Measurements from ENCODE around the gene SYNE3.

The SYNE3 gene

GRCh38 chr14:95515596-95516552 lies 576 bp downstream of the SYNE3 start:
- Histone ChIP-seq H3K18ac (ENCODE audit: low read length) (no peak overlapping the region), H3K79me1 (ENCODE audit: low read length) (peaks cover 6% of the 10 kb centered on the region), H2AK5ac (ENCODE audit: low read length) (no peak overlapping the region), H3K23ac (ENCODE audit: low read length) (no peak overlapping the region), H3K4ac (ENCODE audit: low read depth, low read length) (no peak overlapping the region), H3K27ac (ENCODE audit: low read depth, low read length) (no peak overlapping the region), H3K27me3 (ENCODE audit: insufficient read depth, low read length) (no peaks in the 10 kb centered on the region), H4K8ac (ENCODE audit: low read depth, low read length) (no peak overlapping the region), H4K12ac (ENCODE audit: low read depth, low read length) (no peak overlapping the region), H2BK120ac (ENCODE audit: insufficient read depth, low read length, poor library complexity) (no peak overlapping the region), H3K9me3 (ENCODE audit: insufficient read depth, low read depth, low read length) (no peaks in the 10 kb centered on the region), H3K4me2 (ENCODE audit: low read length) (peak overlapping the region; percentile 65), H3K14ac (ENCODE audit: low read length) (no peak overlapping the region), H3K4me1 (ENCODE audit: control insufficient read depth in 1 of 2, insufficient read depth in 2 of 2, low read length in 2 of 2) (peaks cover 18 to 19% of the 10 kb centered on the region in 2 experiments), H3K9ac (ENCODE audit: low read length) (no peak overlapping the region), H2AFZ (ENCODE audit: insufficient read depth, low read length, poor library complexity) (peak overlapping the region; percentile 10), H2BK5ac (ENCODE audit: low read depth, low read length, poor library complexity) (no peak overlapping the region), H2BK12ac (ENCODE audit: low read length) (no peak overlapping the region), H3K4me3 (ENCODE audit: low read depth, low read length) (peak overlapping the region; percentile 47), H3K79me2 (ENCODE audit: control insufficient read depth, insufficient read depth, low read length, poor library complexity) (peaks cover 2% of the 10 kb centered on the region), H3K36me3 (ENCODE audit: control insufficient read depth in 1 of 2, insufficient read depth in 2 of 2, low read length in 2 of 2) (no peaks in the 10 kb centered on the region), H4K91ac (ENCODE audit: low read depth, low read length) (no peak overlapping the region)
- peak; percentile 72 to 78 for DNase-seq
- no CpG with 5 or more reads among the region's 50 CpGs for WGBS (ENCODE audit: extremely low coverage, insufficient coverage, insufficient read length)

GRCh38 chr14:95515080-95515489 lies 1.4 kb downstream of the SYNE3 start:
- H3K27ac ChIP-seq (ENCODE audit: low read depth, low read length) = no peak overlapping the region
- no peak overlapping the region for H3K4me3 ChIP-seq (ENCODE audit: low read depth, low read length)
- peaks cover 6% of the 10 kb centered on the region for H3K79me1 ChIP-seq (ENCODE audit: low read length)
- H3K14ac ChIP-seq (ENCODE audit: low read length) = no peak overlapping the region
- H3K27me3 ChIP-seq (ENCODE audit: insufficient read depth, low read length) = no peaks in the 10 kb centered on the region
- no peak overlapping the region for H2BK5ac ChIP-seq (ENCODE audit: low read depth, low read length, poor library complexity)
- no peak overlapping the region for H2AK5ac ChIP-seq (ENCODE audit: low read length)
- H4K91ac ChIP-seq (ENCODE audit: low read depth, low read length) = no peak overlapping the region
- H2BK120ac ChIP-seq (ENCODE audit: insufficient read depth, low read length, poor library complexity) = no peak overlapping the region
- H4K8ac ChIP-seq (ENCODE audit: low read depth, low read length) = no peak overlapping the region
- peaks cover 2% of the 10 kb centered on the region for H3K79me2 ChIP-seq (ENCODE audit: control insufficient read depth, insufficient read depth, low read length, poor library complexity)
- H2BK12ac ChIP-seq (ENCODE audit: low read length) = no peak overlapping the region
- no peak overlapping the region for H3K4ac ChIP-seq (ENCODE audit: low read depth, low read length)
- H2AFZ ChIP-seq (ENCODE audit: insufficient read depth, low read length, poor library complexity) = no peak overlapping the region
- WGBS (ENCODE audit: extremely low coverage, insufficient coverage, insufficient read length) = no CpG with 5 or more reads among the region's 9 CpGs
- no peak overlapping the region for H3K23ac ChIP-seq (ENCODE audit: low read length)
- H3K9me3 ChIP-seq (ENCODE audit: insufficient read depth, low read depth, low read length) = no peaks in the 10 kb centered on the region
- H3K9ac ChIP-seq (ENCODE audit: low read length) = no peak overlapping the region
- no peak overlapping the region for H4K12ac ChIP-seq (ENCODE audit: low read depth, low read length)
- no peak overlapping the region for H3K4me2 ChIP-seq (ENCODE audit: low read length)
- peaks cover 18 to 19% of the 10 kb centered on the region in 2 experiments for H3K4me1 ChIP-seq (ENCODE audit: control insufficient read depth in 1 of 2, insufficient read depth in 2 of 2, low read length in 2 of 2)
- DNase-seq = peak; percentile 55 to 82
- H3K36me3 ChIP-seq (ENCODE audit: control insufficient read depth in 1 of 2, insufficient read depth in 2 of 2, low read length in 2 of 2) = no peaks in the 10 kb centered on the region
- no peak overlapping the region for H3K18ac ChIP-seq (ENCODE audit: low read length)

GRCh38 chr14:95514131-95515079 lies 2.0 kb downstream of the SYNE3 start:
- Histone ChIP-seq H4K91ac (ENCODE audit: low read depth, low read length) (peak overlapping the region; percentile 58), H3K36me3 (ENCODE audit: control insufficient read depth in 1 of 2, insufficient read depth in 2 of 2, low read length in 2 of 2) (no peaks in the 10 kb centered on the region), H2AK5ac (ENCODE audit: low read length) (peak overlapping the region; percentile 73), H3K27me3 (ENCODE audit: insufficient read depth, low read length) (no peaks in the 10 kb centered on the region), H4K8ac (ENCODE audit: low read depth, low read length) (peak overlapping the region; percentile 17), H2BK5ac (ENCODE audit: low read depth, low read length, poor library complexity) (no peak overlapping the region), H3K4ac (ENCODE audit: low read depth, low read length) (peak overlapping the region; percentile 43), H3K23ac (ENCODE audit: low read length) (no peak overlapping the region), H3K4me1 (ENCODE audit: control insufficient read depth in 1 of 2, insufficient read depth in 2 of 2, low read length in 2 of 2) (peaks cover 18 to 19% of the 10 kb centered on the region in 2 experiments), H2BK120ac (ENCODE audit: insufficient read depth, low read length, poor library complexity) (peak overlapping the region; percentile 84), H3K14ac (ENCODE audit: low read length) (peak overlapping the region; percentile 28), H3K9ac (ENCODE audit: low read length) (no peak overlapping the region), H3K4me3 (ENCODE audit: low read depth, low read length) (no peak overlapping the region), H3K79me1 (ENCODE audit: low read length) (peaks cover 6% of the 10 kb centered on the region), H2AFZ (ENCODE audit: insufficient read depth, low read length, poor library complexity) (peak overlapping the region; percentile 47), H3K27ac (ENCODE audit: low read depth, low read length) (no peak overlapping the region), H3K79me2 (ENCODE audit: control insufficient read depth, insufficient read depth, low read length, poor library complexity) (peaks cover 2% of the 10 kb centered on the region), H4K12ac (ENCODE audit: low read depth, low read length) (no peak overlapping the region), H2BK12ac (ENCODE audit: low read length) (peak overlapping the region; percentile 82), H3K4me2 (ENCODE audit: low read length) (no peak overlapping the region), H3K18ac (ENCODE audit: low read length) (peak overlapping the region; percentile 83), H3K9me3 (ENCODE audit: insufficient read depth, low read depth, low read length) (no peaks in the 10 kb centered on the region)
- DNase-seq = peak; percentile 66 to 83
- WGBS (ENCODE audit: extremely low coverage, insufficient coverage, insufficient read length) = no CpG with 5 or more reads among the region's 18 CpGs

GRCh38 chr14:95513291-95513690 lies 3.2 kb downstream of the SYNE3 start:
- Histone ChIP-seq H3K23ac (ENCODE audit: low read length) (no peak overlapping the region), H4K8ac (ENCODE audit: low read depth, low read length) (no peak overlapping the region), H2AFZ (ENCODE audit: insufficient read depth, low read length, poor library complexity) (no peak overlapping the region), H4K12ac (ENCODE audit: low read depth, low read length) (no peak overlapping the region), H3K4me3 (ENCODE audit: low read depth, low read length) (no peak overlapping the region), H3K14ac (ENCODE audit: low read length) (no peak overlapping the region), H2BK12ac (ENCODE audit: low read length) (no peak overlapping the region), H3K27me3 (ENCODE audit: insufficient read depth, low read length) (no peaks in the 10 kb centered on the region), H2BK5ac (ENCODE audit: low read depth, low read length, poor library complexity) (no peak overlapping the region), H3K79me2 (ENCODE audit: control insufficient read depth, insufficient read depth, low read length, poor library complexity) (peaks cover 2% of the 10 kb centered on the region), H3K27ac (ENCODE audit: low read depth, low read length) (no peak overlapping the region), H3K4ac (ENCODE audit: low read depth, low read length) (no peak overlapping the region), H2AK5ac (ENCODE audit: low read length) (no peak overlapping the region), H3K36me3 (ENCODE audit: control insufficient read depth in 1 of 2, insufficient read depth in 2 of 2, low read length in 2 of 2) (no peaks in the 10 kb centered on the region), H3K9me3 (ENCODE audit: insufficient read depth, low read depth, low read length) (no peaks in the 10 kb centered on the region), H3K9ac (ENCODE audit: low read length) (no peak overlapping the region), H3K4me1 (ENCODE audit: control insufficient read depth in 1 of 2, insufficient read depth in 2 of 2, low read length in 2 of 2) (peaks cover 18 to 19% of the 10 kb centered on the region in 2 experiments), H3K18ac (ENCODE audit: low read length) (no peak overlapping the region), H2BK120ac (ENCODE audit: insufficient read depth, low read length, poor library complexity) (no peak overlapping the region), H4K91ac (ENCODE audit: low read depth, low read length) (no peak overlapping the region), H3K4me2 (ENCODE audit: low read length) (no peak overlapping the region), H3K79me1 (ENCODE audit: low read length) (peaks cover 6% of the 10 kb centered on the region)
- no CpG with 5 or more reads among the region's 6 CpGs for WGBS (ENCODE audit: extremely low coverage, insufficient coverage, insufficient read length)
- no peak for DNase-seq

Data from trophoblast cell (in vitro differentiated cells and primary cell).